ENCODE measurements around the gene THAP2. TPM values are rescaled to one million over a fixed set of nuclear protein-coding genes. Genes with fewer than 3 reads are reported as not detected.

Gene THAP2
- total RNA-seq, 6 experiments from 2014 or later, result 1.3 to 3.2 (median 2.0) TPM

- no peak for DNase-seq
- TF ChIP-seq CTCF (IDR thresholded peaks at IDR 0.05) (no peak), POLR2A (IDR thresholded peaks at IDR 0.05) (no peak)
- Histone ChIP-seq H3K36me3 (no peaks in the 10 kb centered on the region), H3K27ac (no peak overlapping the region), H3K4me1 (no peaks in the 10 kb centered on the region), H3K9me3 (no peaks in the 10 kb centered on the region), H3K4me3 (no peak overlapping the region), H3K27me3 (no peaks in the 10 kb centered on the region)
- no peak for ATAC-seq
- intact Hi-C loops (cut with DNase I), result no loop called here
Measured at GRCh38 chr12:71671311-71671710, 7.2 kb downstream of the THAP2 start.

GRCh38 chr12:71671816-71672215 lies 7.7 kb downstream of the THAP2 start:
- no peak overlapping the region for H3K4me3 ChIP-seq
- H3K27me3 ChIP-seq, result no peaks in the 10 kb centered on the region
- H3K36me3 ChIP-seq, result no peaks in the 10 kb centered on the region
- 56% methylated on average over 1 of the region's 1 CpG for WGBS (ENCODE audit: insufficient coverage, low coverage, low lambda C conversion rate, missing lambda C conversion rate)
- no peak overlapping the region for H3K27ac ChIP-seq
- TF ChIP-seq CTCF (IDR thresholded peaks at IDR 0.05) (no peak), POLR2A (IDR thresholded peaks at IDR 0.05) (no peak)
- intact Hi-C loops (cut with DNase I), result no loop called here
- H3K4me1 ChIP-seq, result no peaks in the 10 kb centered on the region
- DNase-seq (no peak), ATAC-seq (no peak)
- H3K9me3 ChIP-seq, result no peaks in the 10 kb centered on the region

GRCh38 chr12:71682466-71682865 lies 18.4 kb downstream of the THAP2 start:
- 85% methylated on average over 1 of the region's 1 CpG for WGBS (ENCODE audit: insufficient coverage, low coverage, low lambda C conversion rate, missing lambda C conversion rate)
- ATAC-seq, result no peak

GRCh38 chr12:71683633-71684032 lies 19.5 kb downstream of the THAP2 start:
- no peaks in the 10 kb centered on the region for H3K27me3 ChIP-seq
- no peak for TF ChIP-seq POLR2A (IDR thresholded peaks at IDR 0.05)
- no peaks in the 10 kb centered on the region for H3K36me3 ChIP-seq
- DNase-seq (no peak), ATAC-seq (no peak)
- no peaks in the 10 kb centered on the region for H3K9me3 ChIP-seq
- intact Hi-C loops (cut with DNase I), result no loop called here
- peaks cover 0 to 11% (median 5%) of the 10 kb centered on the region in 4 donors for H3K4me1 ChIP-seq
- no peak overlapping the region for H3K27ac ChIP-seq
- no peak overlapping the region for H3K4me3 ChIP-seq
- WGBS (ENCODE audit: insufficient coverage, low coverage, low lambda C conversion rate, missing lambda C conversion rate), result 77% methylated on average over 5 of the region's 5 CpGs

More at GRCh38 chr12:71682466-71682865, 18.4 kb downstream of the THAP2 start:
- DNase-seq, result no peak
- Histone ChIP-seq H3K9me3 (no peaks in the 10 kb centered on the region), H3K27me3 (no peaks in the 10 kb centered on the region), H3K4me3 (no peak overlapping the region), H3K27ac (no peak overlapping the region), H3K36me3 (no peaks in the 10 kb centered on the region), H3K4me1 (peaks cover 0 to 8% (median 4%) of the 10 kb centered on the region in 4 donors)
- TF ChIP-seq CTCF (IDR thresholded peaks at IDR 0.05) (no peak), POLR2A (IDR thresholded peaks at IDR 0.05) (no peak)
- intact Hi-C loops (cut with DNase I), result no loop called here

GRCh38 chr12:71684081-71684480 lies 20.0 kb downstream of the THAP2 start:
- Histone ChIP-seq H3K36me3 (no peaks in the 10 kb centered on the region), H3K9me3 (no peaks in the 10 kb centered on the region), H3K27me3 (no peaks in the 10 kb centered on the region), H3K4me1 (peaks cover 0 to 11% (median 5%) of the 10 kb centered on the region in 4 donors), H3K4me3 (no peak overlapping the region), H3K27ac (no peak overlapping the region)
- 41% methylated on average over 4 of the region's 5 CpGs for WGBS (ENCODE audit: insufficient coverage, low coverage, low lambda C conversion rate, missing lambda C conversion rate)
- intact Hi-C loops (cut with DNase I), result no loop called here
- DNase-seq (no peak), ATAC-seq (peak in 1 of 4 donors; percentile 9)
- TF ChIP-seq POLR2A (IDR thresholded peaks at IDR 0.05) (no peak), CTCF (IDR thresholded peaks at IDR 0.05) (no peak)

Data from right lobe of liver (tissue), 6 donors.